GM21717 (cell line): ENCODE data around the gene RBM34.
"Not testable (repeated sequence)": the region's sequence is repeated elsewhere in the genome, so short reads cannot be mapped to it uniquely, and the experiment has no call there.

Source experiments
- ATAC-seq: cut with Tn5 transposase; IDR thresholded peaks from one replicate; pipeline ENCODE4 v1.9.1; 2021; ENCODE audit warnings: mild to moderate bottlenecking, moderate library complexity; ENCODE audit not compliant: unreplicated experiment

The RBM34 gene

DNA sequence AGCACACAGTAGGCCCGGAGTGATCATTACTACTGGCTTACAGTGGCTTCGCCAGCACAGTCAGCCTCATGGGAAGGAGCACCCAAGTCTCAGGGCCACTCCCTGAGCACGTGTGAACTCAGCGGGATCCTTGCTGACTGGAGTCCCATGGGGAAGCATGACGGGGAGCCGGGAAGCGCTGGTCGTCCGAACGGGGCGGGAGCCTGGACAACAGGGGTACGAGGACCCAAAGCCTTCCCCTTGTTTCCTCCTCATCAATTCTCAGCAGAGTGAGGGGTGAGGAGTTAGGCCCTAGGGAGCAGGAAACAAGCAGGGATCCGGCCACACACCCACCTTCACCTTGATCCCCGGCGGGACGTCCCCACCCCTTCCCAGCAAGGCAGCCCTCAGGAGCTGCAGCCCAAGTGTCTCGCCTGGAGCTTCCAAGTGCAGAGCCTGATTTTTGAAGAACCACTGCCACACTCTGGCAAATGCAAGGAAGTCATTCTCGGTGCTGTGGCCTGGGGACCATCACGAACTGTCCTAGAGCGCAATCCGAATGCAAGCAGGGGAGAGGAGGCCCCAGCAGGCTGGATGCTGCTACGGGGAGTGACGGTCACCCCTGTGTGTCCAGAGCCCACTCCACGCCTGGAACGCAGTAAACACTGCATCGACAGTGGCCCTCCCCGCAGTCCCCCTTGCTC, 67.9 kb downstream of the RBM34 start:
- ATAC-seq, result no peak

- not testable (repeated sequence) for ATAC-seq
These were observed 68.6 kb downstream of the RBM34 start for GRCh38 chr1:235092415-235092814.

DNA sequence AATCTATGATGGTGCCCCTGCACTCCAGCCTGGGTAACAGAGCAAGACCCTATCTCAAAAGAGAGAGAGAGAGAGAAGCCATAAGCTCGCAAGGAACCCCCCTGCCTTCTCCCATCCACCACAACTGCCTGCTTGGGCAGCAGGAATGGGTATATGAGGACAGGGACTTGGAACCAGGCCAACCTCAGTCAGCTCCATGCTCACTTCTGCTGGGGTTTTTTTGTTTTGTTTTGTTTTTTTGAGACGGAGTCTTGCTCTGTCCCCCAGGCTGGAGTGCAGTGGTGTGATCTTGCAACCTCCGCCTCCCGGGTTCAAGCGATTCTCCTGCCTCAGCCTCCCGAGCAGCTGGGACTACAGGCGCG, 69.0 kb downstream of the RBM34 start:
- ATAC-seq, result not testable (repeated sequence)

DNA sequence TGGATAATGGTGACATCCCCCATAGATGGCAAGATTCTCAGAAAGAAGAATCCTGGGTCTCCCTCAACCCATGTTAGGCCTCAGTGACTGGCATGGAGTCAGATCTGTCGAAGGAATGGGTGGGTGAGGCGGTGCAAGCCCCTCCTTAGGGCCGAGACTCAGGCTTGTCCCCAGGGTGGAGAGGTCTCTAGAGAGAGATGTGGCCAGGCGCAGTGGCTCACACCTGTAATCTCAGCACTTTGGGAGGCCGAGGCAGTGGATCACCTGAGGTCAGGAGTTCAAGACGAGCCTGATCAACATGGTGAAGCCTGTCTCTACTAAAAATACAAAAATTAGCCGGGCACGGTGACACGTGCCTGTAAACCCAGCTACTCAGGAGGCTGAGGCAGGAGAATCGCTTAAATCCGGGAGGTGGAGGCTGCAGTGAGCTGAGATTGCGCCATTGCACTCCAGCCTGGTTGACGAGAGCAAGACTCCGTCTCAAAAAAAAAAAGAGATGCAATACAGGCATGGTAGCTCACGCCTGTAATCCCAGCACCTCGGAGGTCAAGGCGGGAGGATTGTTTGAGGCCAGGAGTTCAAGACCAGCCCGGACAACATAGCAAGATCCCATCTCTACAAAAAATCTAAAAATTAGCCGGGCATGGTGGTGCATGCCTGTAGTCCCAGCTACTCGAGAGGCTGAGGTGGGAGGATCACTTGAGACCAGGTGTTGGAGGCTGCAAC, 69.6 kb downstream of the RBM34 start:
- ATAC-seq, result not testable (repeated sequence)

DNA sequence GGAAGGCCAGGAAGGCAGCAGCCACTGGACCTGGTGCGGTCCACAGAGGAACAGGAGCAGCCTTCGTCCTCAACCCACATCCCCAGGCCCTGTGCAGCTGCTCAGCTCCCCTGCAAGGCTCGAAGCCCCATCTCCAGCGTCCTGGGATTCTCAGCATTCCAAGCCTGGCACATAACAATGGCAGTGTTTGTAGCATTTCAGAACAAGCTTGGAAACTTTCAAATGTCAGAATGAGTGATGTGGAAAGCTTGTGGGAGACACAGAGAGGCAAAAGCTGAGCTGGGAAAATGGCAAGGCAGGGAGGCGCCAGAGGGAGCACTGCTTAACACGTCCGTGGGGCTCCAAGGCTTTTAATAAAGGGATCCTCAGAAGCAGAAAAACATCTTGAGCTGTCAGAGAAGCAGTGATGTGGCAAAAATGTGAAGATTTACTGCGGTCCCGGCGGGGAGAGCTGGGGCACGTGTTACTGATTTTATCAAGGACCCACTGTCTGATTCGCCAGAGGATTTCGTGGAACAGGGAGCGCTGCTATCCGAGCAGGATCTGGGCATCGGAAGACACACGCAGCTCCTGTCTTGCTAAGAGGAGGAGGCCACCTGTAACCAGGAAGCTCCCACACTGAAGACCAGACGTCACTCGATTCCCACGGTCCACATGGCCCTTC, 70.5 kb downstream of the RBM34 start:
- no peak for ATAC-seq

DNA sequence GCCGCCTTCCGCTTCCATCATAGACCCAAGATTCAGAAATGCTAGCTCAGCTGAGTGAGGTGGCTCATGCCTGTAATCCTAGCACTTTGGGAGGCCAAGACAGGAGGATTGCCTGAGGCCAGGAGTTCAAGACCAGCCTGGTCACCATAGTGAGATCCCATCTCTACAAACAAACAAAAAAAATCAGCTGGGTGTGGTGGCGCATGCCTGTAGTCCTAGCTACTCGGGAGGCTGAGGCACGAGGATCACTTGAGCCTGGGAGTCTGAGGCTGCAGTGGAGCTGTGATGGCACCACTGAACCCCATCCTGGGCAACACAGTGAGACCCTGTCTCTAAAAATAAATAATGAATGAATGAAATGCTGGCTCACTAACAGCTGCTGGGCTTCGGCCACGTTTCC, 72.1 kb downstream of the RBM34 start:
- no peak for ATAC-seq

- no peak for ATAC-seq
These were observed 72.6 kb downstream of the RBM34 start for GRCh38 chr1:235088430-235088829.

DNA sequence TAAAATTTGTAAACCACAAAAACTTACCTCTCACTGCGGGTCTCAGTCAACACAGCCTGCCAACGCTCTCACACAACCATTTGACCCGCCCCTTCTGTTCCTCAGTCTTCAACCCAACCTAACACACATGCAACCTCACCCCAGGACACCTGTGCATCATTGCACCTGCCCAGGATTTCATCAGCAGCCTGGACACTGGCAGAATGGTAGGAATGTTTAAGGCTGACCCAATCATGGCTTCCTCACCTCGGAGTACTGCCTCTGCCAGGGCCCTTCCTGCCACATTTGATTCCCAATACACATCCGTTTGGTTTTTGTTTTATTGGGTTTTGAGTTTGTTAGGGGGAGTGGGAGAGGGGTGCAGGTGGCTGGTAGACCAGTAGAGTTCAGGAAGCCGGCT, 73.1 kb downstream of the RBM34 start:
- no peak for ATAC-seq

DNA sequence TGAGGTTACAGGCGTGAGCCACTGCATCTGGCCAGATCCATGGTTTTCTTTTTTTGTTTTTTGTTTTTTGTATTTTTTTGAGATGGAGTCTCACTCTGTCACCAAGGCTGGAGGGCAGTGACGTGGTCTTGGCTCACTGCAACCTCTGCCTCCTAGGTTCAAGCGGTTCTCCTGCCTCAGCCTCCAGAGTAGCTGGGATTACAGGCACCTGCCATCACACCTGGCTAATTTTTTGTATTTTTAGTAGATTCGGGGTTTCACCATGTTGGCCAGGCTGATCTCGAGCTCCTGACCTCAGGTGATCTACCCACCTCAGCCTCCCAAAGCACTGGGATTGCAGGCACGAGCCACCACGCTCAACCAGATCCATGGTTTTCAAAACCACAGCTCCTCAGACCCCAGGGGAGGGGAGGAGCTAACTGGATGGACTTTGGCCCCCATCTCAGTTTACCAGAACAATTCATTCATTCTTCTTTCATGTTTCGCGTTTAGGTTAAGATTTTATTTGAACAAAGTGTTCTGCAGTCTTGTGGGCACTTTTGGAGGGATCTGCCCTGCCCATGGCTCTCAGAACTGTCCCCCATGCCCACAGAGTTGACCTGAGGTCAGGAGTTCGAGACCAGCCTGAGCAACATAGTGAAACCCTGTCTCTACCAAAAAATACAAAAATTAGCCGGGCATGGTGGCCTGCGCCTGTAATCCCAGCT, 75.5 kb downstream of the RBM34 start:
- not testable (repeated sequence) for ATAC-seq
